Right lobe of liver (tissue), 6 donors: ENCODE data around the gene FRAT2. TPM values are rescaled to one million over a fixed set of nuclear protein-coding genes. Genes with fewer than 3 reads are reported as not detected.

Experiments used
- ATAC-seq, 4 donors: fragments of 200-7000 bp; cut with Tn5 transposase; one replicate each; pipeline ENCODE4 v1.9.1; 2020; ENCODE audit warnings: mild to moderate bottlenecking in 4 of 4, moderate library complexity in 4 of 4
- DNase-seq, 3 donors: peaks; one replicate each; pipeline ENCODE4 v3.0.0-alpha.2; 2020
- H3K27ac ChIP-seq, 3 donors: fragments of 200-600 bp; one replicate each; pipeline ENCODE4 v1.8.0; 2022
- H3K27me3 ChIP-seq, 2 donors: fragments of 200-600 bp; one replicate each; pipeline ENCODE4 v1.8.0; 2022
- H3K36me3 ChIP-seq, 4 donors: fragments of 200-600 bp; sonication (generic) in 1 of 4; one replicate each; pipeline versions ENCODE4 v1.5.1 to v1.8.0; 2017 to 2022; ENCODE audit warnings: control low read depth in 1 of 4
- H3K4me1 ChIP-seq, 4 donors: fragments of 200-600 bp; sonication (generic) in 1 of 4; one replicate each; pipeline versions ENCODE4 v1.5.1 to v1.8.0; 2017 to 2022; ENCODE audit warnings: control low read depth in 1 of 4
- H3K4me3 ChIP-seq, 3 donors: fragments of 200-600 bp; one replicate each; pipeline ENCODE4 v1.8.0; 2022
- H3K9me3 ChIP-seq, 4 donors: fragments of 200-600 bp; sonication (generic) in 1 of 4; one replicate each; pipeline versions ENCODE4 v1.5.1 to v1.8.0; 2017 to 2022; ENCODE audit warnings: control low read depth in 1 of 4
- CTCF ChIP-seq, 4 donors: fragments of 200-600 bp in 3 of 4; fragments of 450-650 bp in 1 of 4; IDR thresholded peaks; one replicate each; pipeline versions ENCODE4 v1.5.1 to v1.8.0; 2016 to 2022; ENCODE audit warnings: antibody characterized with exemption in 4 of 4, mild to moderate bottlenecking in 2 of 4
- POLR2A ChIP-seq: fragments of 450-650 bp; IDR thresholded peaks from one replicate; pipeline ENCODE4 v1.6.1; 2017; ENCODE audit warnings: antibody characterized with exemption, mild to moderate bottlenecking
- WGBS: methylation state at CpG from one replicate; pipeline ENCODE4 v1.1.6; 2018; ENCODE audit warnings: low coverage, low lambda C conversion rate; ENCODE audit not compliant: insufficient coverage; ENCODE audit errors: missing lambda C conversion rate; 5-methylcytosine and 5-hydroxymethylcytosine counted together
- intact Hi-C, 2 donors: fragments of 100-400 bp; cut with DNase I; formaldehyde crosslinking; loops; one replicate each; pipeline versions ENCODE4 v1.11.2 to v1.14.1; 2022
- total RNA-seq, 6 experiments: library from RNA; depleted of rRNA in 2 of 6; stranded (reverse); fragments of >200 nt in 2 of 6; fragmentation: NEBNext Ultra II Directional in 3 of 6; extraction: Animal tissue kit (Norgen Biotek cat#: 25700) in 3 of 6; gene quantifications; one replicate each; pipeline versions ENCODE4 v1.1.0 to v1.2.4, GENCODE V29; 2016 to 2023
- donor health status: DM: no; HTN: yes; CAD: no.
- donor health status: DM: no; HTN: no; CAD: no.
- donor health status: DM: no; HTN: no; CAD: no.
- donor health status: DM: no; HTN: yes; CAD: no.
- donor health status: DM: no; HTN: yes; CAD: no.

Gene FRAT2
- total RNA-seq, 6 experiments from 2014 or later, result 8.3 to 11.4 (median 9.7) TPM

GRCh38 chr10:97360705-97361536 lies 26.4 kb upstream of the FRAT2 start:
- WGBS, result 96% methylated on average over 5 of the region's 11 CpGs
- H3K9me3 ChIP-seq, result no peaks in the 10 kb centered on the region
- no peak overlapping the region for H3K4me3 ChIP-seq
- H3K27ac ChIP-seq, result no peak overlapping the region
- ATAC-seq (no peak), DNase-seq (no peak)
- intact Hi-C loops, result no loop called here
- H3K36me3 ChIP-seq, result peaks cover 0 to 4% (median 0%) of the 10 kb centered on the region in 4 donors
- H3K27me3 ChIP-seq, result no peaks in the 10 kb centered on the region
- TF ChIP-seq POLR2A, result no peak
- no peak for TF ChIP-seq CTCF (IDR thresholded peaks at IDR 0.05)
- peaks cover 0 to 3% (median 0%) of the 10 kb centered on the region in 4 donors for H3K4me1 ChIP-seq

GRCh38 chr10:97358781-97359180 lies 24.3 kb upstream of the FRAT2 start:
- WGBS, result 38% methylated on average over 1 of the region's 3 CpGs
- Histone ChIP-seq H3K27me3 (no peaks in the 10 kb centered on the region), H3K9me3 (no peaks in the 10 kb centered on the region), H3K36me3 (peaks cover 0 to 4% (median 0%) of the 10 kb centered on the region in 4 donors), H3K27ac (no peak overlapping the region), H3K4me1 (peaks cover 0 to 3% (median 0%) of the 10 kb centered on the region in 4 donors), H3K4me3 (no peak overlapping the region)
- ATAC-seq, result no peak
- intact Hi-C loops, result no loop called here
- TF ChIP-seq POLR2A, result no peak
- TF ChIP-seq CTCF (IDR thresholded peaks at IDR 0.05), result no peak
- no peak for DNase-seq

- Histone ChIP-seq H3K4me3 (no peak overlapping the region), H3K36me3 (peaks cover 0 to under 1% (median 0%) of the 10 kb centered on the region in 4 donors), H3K9me3 (no peaks in the 10 kb centered on the region), H3K4me1 (peaks cover 0 to 3% (median 0%) of the 10 kb centered on the region in 4 donors), H3K27me3 (no peaks in the 10 kb centered on the region), H3K27ac (no peak overlapping the region)
- ATAC-seq (no peak), DNase-seq (no peak)
- WGBS, result no CpG with 5 or more reads among the region's 4 CpGs
- intact Hi-C loops, result no loop called here
- no peak for TF ChIP-seq POLR2A
- TF ChIP-seq CTCF (IDR thresholded peaks at IDR 0.05), result no peak
Observed at GRCh38 chr10:97358349-97358748, 23.8 kb upstream of the FRAT2 start.

- no peak overlapping the region for H3K27ac ChIP-seq
- no peak overlapping the region for H3K4me3 ChIP-seq
- H3K4me1 ChIP-seq, result no peaks in the 10 kb centered on the region
- H3K27me3 ChIP-seq, result no peaks in the 10 kb centered on the region
- ATAC-seq, result no peak
- no peaks in the 10 kb centered on the region for H3K36me3 ChIP-seq
- no peak for DNase-seq
- WGBS, result 94% methylated on average over 6 of the region's 7 CpGs
- intact Hi-C loops, result no loop called here
- TF ChIP-seq CTCF (IDR thresholded peaks at IDR 0.05), result no peak
- TF ChIP-seq POLR2A, result no peak
- no peaks in the 10 kb centered on the region for H3K9me3 ChIP-seq
Observed at GRCh38 chr10:97356918-97357317, 22.4 kb upstream of the FRAT2 start.
